ENCODE results near the gene NPW.

DNA sequence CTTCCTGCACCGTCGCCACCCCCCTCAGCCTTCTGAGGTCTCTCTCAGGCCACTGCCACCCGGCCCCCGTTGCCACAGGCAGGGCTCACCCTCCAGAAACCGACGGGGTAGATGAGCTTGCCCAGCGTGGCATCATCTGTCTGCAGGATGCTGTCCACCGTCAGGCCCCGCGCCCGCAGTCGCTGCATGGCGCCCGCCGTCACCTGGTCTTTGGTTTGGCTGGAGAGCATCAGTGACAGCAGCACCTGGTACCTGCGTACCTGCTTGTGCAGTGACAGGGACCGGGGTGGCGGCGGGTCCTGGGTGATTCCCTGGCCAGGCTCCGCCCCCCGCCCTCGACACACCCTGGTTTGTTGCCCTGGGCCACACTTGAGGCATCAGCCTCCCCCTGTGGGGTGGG is 25.0 kb downstream of the NPW start:
- no peak for TF ChIP-seq POLR2AphosphoS5 (IDR thresholded peaks at IDR 0.05; ENCODE audit: low read depth, low read length)
- TF ChIP-seq SP1 (IDR thresholded peaks at IDR 0.05; ENCODE audit: low read depth, low read length): no peak
